Skeletal muscle satellite cell (primary cell): Measurements from ENCODE around the gene SEZ6L.

Experiments used
- H3K27me3 ChIP-seq: 2 replicates; pipeline ENCODE4 v1.7.0; 2013; ENCODE audit warnings: low read length; ENCODE audit not compliant: control insufficient read depth, insufficient read depth
- H3K36me3 ChIP-seq: 2 replicates; pipeline ENCODE4 v1.7.0; 2013; ENCODE audit warnings: mild to moderate bottlenecking, control low read depth, low read length; ENCODE audit not compliant: insufficient read depth
- H3K4me1 ChIP-seq: 2 replicates; pipeline ENCODE4 v1.7.0; 2013; ENCODE audit warnings: low read length; ENCODE audit not compliant: control insufficient read depth, insufficient read depth
- H3K4me2 ChIP-seq: 2 replicates; pipeline ENCODE4 v1.7.0; 2013; ENCODE audit warnings: mild to moderate bottlenecking, low read length
- H3K4me3 ChIP-seq: 2 replicates; pipeline ENCODE4 v1.7.0; 2013; ENCODE audit warnings: low read length
- H3K9ac ChIP-seq: 2 replicates; pipeline ENCODE4 v1.7.0; 2013; ENCODE audit warnings: mild to moderate bottlenecking, low read depth, low read length, moderate library complexity
- H3K9me3 ChIP-seq: replicated peaks from 2 replicates; pipeline ENCODE4 v1.7.0; 2013; ENCODE audit warnings: mild to moderate bottlenecking, control low read depth, low read length

Gene SEZ6L

GRCh38 chr22:26377170-26377830 is 208.0 kb downstream of the SEZ6L start:
- Histone ChIP-seq H3K9ac (no peak overlapping the region), H3K27me3 (peaks cover 91% of the 10 kb centered on the region), H3K9me3 (no peaks in the 10 kb centered on the region), H3K36me3 (no peaks in the 10 kb centered on the region), H3K4me2 (no peak overlapping the region), H3K4me3 (no peak overlapping the region), H3K4me1 (no peaks in the 10 kb centered on the region)

DNA sequence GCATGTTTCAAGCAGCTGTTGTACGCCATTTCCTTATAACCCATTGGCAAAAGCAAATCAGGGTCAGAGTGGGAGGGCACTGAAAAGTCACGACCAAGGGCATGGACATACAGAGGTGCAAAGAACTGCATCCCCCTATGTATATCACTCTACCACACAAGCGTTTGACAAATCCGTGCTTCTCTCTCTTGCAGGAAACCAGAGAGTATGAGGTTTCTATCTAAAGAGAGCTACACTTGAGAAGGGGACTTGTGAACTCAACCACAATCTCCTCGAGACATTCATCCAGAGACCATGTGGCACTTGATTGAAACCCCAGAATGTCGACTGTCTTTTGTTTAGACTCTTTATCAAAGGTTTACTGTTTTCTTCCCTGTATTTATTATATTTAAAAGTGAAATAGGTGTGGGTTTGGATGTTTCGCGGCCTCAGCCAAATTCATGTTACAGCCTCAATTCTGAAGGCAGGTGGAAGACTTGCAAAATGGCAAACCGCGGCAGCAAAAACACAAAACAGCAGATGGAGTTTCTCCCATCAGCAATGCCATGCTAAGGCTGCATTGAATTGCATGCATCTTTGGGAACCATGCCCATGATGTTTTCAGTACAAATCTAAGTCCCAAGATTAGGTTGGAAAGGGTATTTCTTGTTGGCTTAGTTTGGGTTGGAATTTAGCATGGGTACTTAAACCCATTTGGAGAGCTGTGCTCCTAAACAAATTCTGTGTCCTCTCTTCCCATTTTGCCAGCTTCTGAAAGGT is 211.0 kb downstream of the SEZ6L start:
- Histone ChIP-seq H3K4me1 (no peaks in the 10 kb centered on the region), H3K27me3 (peaks cover 86% of the 10 kb centered on the region), H3K36me3 (no peaks in the 10 kb centered on the region), H3K9me3 (no peaks in the 10 kb centered on the region), H3K9ac (no peak overlapping the region), H3K4me3 (no peak overlapping the region), H3K4me2 (no peak overlapping the region)

DNA sequence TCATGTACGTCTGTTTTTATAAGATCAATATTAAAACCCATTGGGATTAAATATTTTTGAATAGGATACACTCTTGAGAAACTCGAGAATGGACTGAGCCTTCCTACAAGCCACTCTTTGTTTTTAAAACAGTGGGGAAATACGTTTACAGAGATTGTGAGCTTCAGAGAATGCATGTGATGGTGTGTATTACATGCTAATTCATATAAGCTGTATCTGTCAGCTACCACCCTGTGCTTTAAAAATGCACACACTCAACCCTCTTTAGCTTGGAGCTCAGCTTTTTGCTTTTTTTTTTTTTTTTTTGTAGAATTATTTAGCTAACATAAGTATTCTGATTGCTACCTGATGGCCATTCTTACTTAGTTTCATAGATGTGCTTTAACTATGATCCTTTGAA is 213.5 kb downstream of the SEZ6L start:
- H3K27me3 ChIP-seq = peaks cover 73% of the 10 kb centered on the region
- H3K9ac ChIP-seq = no peak overlapping the region
- no peaks in the 10 kb centered on the region for H3K9me3 ChIP-seq
- H3K4me1 ChIP-seq = no peaks in the 10 kb centered on the region
- no peak overlapping the region for H3K4me2 ChIP-seq
- H3K36me3 ChIP-seq = no peaks in the 10 kb centered on the region
- no peak overlapping the region for H3K4me3 ChIP-seq

DNA sequence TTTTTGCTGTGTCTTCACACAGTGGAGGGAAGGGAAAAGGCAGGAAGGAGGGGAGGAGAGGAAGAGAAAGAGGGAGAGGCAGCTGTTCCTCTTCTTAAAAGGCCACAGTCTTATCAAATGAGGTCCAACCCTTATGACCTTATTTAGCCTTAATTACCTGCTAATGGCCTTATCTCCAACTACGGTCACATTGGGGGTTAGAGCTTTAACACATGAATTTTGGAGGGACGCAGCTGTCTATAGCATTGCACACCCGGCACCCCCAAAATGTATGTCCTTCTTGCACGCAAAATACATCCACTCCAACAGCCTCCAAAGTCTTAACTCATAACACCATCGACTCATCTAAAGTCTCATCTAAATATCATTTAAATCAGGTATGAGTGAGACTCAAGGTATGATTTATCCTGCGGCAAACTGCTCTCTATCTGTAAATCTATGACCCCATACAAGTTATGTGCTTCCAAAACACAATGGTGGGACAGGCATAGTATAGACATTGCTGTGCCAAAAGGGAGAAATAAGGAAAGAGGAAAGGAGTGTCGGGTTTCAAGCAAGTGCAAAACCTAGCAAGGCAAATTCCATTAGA is 214.8 kb downstream of the SEZ6L start:
- H3K27me3 ChIP-seq = peaks cover 71% of the 10 kb centered on the region

GRCh38 chr22:26385164-26385563 is 215.9 kb downstream of the SEZ6L start:
- Histone ChIP-seq H3K9ac (no peak overlapping the region), H3K9me3 (no peaks in the 10 kb centered on the region), H3K4me3 (no peak overlapping the region), H3K4me2 (no peak overlapping the region), H3K27me3 (peaks cover 60% of the 10 kb centered on the region), H3K36me3 (no peaks in the 10 kb centered on the region), H3K4me1 (no peaks in the 10 kb centered on the region)

More for the DNA sequence above, 214.8 kb downstream of the SEZ6L start:
- no peaks in the 10 kb centered on the region for H3K9me3 ChIP-seq
- no peak overlapping the region for H3K4me3 ChIP-seq
- H3K4me1 ChIP-seq = no peaks in the 10 kb centered on the region
- H3K9ac ChIP-seq = no peak overlapping the region
- no peak overlapping the region for H3K4me2 ChIP-seq
- no peaks in the 10 kb centered on the region for H3K36me3 ChIP-seq

GRCh38 chr22:26389125-26389524 is 219.9 kb downstream of the SEZ6L start:
- Histone ChIP-seq H3K4me3 (no peak overlapping the region), H3K9ac (no peak overlapping the region), H3K36me3 (no peaks in the 10 kb centered on the region), H3K9me3 (no peaks in the 10 kb centered on the region), H3K4me2 (no peak overlapping the region), H3K4me1 (no peaks in the 10 kb centered on the region), H3K27me3 (peaks cover 42% of the 10 kb centered on the region)

DNA sequence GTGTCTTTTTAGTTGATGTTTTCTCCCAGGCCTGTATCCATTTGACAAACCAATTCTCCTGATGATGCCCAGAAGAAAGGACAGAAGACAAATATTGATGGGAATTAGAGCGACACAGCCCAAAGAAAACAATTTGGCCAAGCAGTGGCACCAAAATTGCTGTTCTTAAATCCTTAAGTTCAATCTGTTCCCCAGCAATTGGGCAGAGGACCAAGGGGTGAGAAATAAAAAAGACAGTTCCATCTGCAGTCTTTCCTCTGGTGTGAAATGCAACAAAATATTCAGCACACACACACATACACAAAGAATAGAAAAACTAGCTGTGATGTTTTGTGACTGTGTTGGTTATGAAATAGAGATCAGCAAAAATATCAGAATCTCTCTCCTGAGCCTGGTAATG is 221.8 kb downstream of the SEZ6L start:
- Histone ChIP-seq H3K9me3 (no peaks in the 10 kb centered on the region), H3K4me1 (no peaks in the 10 kb centered on the region), H3K27me3 (peaks cover 42% of the 10 kb centered on the region), H3K4me2 (no peak overlapping the region), H3K36me3 (no peaks in the 10 kb centered on the region), H3K9ac (no peak overlapping the region), H3K4me3 (no peak overlapping the region)

DNA sequence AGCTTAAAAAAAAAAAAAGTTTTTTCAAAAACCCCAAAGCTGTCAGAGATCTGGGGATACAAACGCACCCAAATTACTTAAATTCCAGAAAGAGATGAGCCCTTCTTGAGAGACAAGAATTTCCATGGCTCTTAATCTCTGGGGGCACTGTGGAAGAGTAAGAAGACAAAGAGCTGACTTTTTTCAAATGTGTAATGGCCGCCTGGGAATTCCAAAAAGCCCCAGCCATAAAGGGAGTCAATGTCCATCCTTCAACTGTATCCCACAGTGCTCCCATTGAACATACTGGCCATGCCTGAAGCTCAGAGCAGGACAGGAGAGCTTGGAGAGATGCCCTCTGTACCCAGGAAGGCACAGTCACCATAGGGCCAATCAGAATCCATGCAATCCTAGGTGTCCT is 222.4 kb downstream of the SEZ6L start:
- Histone ChIP-seq H3K4me2 (no peak overlapping the region), H3K4me3 (no peak overlapping the region), H3K36me3 (no peaks in the 10 kb centered on the region), H3K9me3 (no peaks in the 10 kb centered on the region), H3K27me3 (peaks cover 47% of the 10 kb centered on the region), H3K9ac (no peak overlapping the region), H3K4me1 (no peaks in the 10 kb centered on the region)

DNA sequence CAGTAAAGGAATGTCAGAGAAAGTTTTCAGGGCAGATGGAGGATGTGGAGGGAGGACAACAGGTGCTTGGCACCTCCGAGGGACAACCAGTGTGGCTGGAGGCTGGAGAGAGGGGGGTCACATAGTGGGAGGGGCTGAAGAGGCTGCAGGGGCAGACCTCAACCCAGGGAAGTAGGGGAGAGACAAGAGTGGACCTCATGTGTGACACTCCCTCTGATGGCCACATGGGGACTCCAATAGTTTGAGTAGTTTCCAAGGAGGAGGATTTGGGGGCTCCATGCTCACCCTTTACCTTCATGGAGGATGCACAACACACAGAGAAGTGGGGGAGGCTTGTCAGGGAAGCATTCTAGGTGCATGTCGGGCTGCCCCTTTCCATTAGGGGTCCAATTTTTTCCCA is 224.7 kb downstream of the SEZ6L start:
- Histone ChIP-seq H3K4me3 (no peak overlapping the region), H3K9me3 (no peaks in the 10 kb centered on the region), H3K4me1 (peaks cover 2% of the 10 kb centered on the region), H3K9ac (no peak overlapping the region), H3K4me2 (no peak overlapping the region), H3K27me3 (peaks cover 47% of the 10 kb centered on the region), H3K36me3 (no peaks in the 10 kb centered on the region)

DNA sequence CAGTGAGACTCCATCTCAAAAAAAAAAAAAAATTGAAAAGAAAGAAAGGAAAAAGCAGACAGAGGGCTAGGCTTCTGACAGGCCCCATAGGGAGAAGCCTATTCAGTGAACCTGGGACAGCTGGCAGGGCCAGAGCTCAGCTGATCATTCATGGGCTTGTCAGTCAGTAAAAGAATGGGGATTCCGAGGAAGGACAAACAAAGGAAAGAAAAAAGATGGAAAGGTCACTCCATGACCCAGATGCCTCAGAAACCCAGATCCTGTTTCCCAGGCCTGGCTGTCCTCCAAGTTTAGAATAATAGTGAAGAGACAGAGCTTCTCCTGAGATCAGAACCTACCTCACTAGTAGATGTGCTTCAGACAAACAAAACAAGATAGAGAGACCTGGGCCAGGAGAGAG is 225.5 kb downstream of the SEZ6L start:
- Histone ChIP-seq H3K9ac (no peak overlapping the region), H3K4me2 (no peak overlapping the region)

DNA sequence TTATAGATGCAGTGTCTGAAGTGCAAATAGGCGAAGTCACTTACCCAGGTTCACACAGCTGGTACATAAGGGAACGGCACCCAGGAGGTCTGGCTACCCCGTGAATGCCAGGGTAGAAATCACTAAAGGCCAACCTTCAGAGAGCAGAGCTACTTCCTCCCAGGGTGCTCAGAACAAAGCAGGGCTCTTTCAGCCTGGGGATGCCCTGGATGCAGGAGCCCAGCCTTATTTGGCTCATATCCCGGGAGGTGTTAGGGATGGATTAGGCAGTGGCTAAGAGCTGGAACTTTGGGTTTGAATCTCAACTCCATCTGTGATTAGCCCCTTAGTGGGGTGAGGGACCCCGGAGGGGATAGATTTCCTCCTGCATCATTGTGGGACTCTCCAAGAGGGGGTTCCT is 226.7 kb downstream of the SEZ6L start:
- Histone ChIP-seq H3K4me2 (no peak overlapping the region), H3K9ac (no peak overlapping the region), H3K36me3 (no peaks in the 10 kb centered on the region)

More for the DNA sequence above, 225.5 kb downstream of the SEZ6L start:
- Histone ChIP-seq H3K4me1 (peaks cover 6% of the 10 kb centered on the region), H3K36me3 (no peaks in the 10 kb centered on the region), H3K4me3 (no peak overlapping the region), H3K27me3 (peaks cover 47% of the 10 kb centered on the region), H3K9me3 (no peaks in the 10 kb centered on the region)

More for the DNA sequence above, 226.7 kb downstream of the SEZ6L start:
- H3K9me3 ChIP-seq = no peaks in the 10 kb centered on the region
- peaks cover 6% of the 10 kb centered on the region for H3K4me1 ChIP-seq
- peaks cover 47% of the 10 kb centered on the region for H3K27me3 ChIP-seq
- H3K4me3 ChIP-seq = no peak overlapping the region
